Measurements from ENCODE around the gene EPHB2. TPM values are rescaled to one million over a fixed set of nuclear protein-coding genes. Genes with fewer than 3 reads are reported as not detected.

Gene EPHB2
- total and polyA plus RNA-seq, 2 donors (not counting 3 experiments of a cell fraction or from before 2014, with no cell fraction given): 50.8 to 69.1 TPM

DNA sequence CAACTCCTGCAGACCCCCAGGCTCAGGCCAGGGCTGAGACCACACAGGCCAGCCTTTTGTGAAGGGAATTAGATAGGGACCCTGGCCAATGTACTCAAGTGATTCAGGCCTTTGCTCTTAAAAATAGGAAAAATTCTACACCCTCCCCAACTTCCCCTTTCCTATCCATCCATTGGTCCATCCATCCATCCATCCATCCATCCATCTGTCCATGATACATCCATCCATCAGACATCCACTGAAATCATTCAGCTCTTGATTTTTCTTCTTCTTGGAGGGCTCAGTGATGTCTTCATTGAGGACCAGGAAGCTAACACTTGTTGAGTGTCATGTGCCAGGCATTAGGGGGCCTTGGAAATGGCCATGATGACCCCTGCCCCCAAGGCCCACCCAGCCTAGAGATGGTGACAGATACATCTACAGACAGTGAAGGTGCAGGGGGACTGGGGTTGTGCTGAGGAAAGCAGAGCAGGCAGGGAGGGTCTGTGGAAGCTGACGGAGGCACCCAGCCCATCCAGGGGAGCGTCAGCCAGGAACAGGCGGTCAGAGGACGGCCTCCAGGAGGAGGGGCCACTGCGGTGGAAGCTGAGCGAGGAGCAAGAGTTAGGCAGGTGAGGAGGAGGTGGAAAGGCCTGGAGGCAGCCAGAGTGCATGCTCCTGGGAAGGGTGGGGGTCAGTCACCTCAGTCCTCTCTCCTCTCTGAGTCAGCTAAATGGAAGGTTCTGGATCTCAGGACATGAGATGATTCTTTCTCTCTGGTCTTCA, 81.9 kb downstream of the EPHB2 start:
- Histone ChIP-seq H3K27ac (ENCODE audit: insufficient read depth, low read depth, low read length) (no peak overlapping the region), H3K4me3 (replicated peaks in 1 of 3; ENCODE audit: insufficient read depth in 1 of 3, low read depth in 1 of 3, low read length in 3 of 3) (no peak overlapping the region), H3K4me2 (ENCODE audit: insufficient read depth, low read length) (no peak overlapping the region), H4K20me1 (replicated peaks; ENCODE audit: control insufficient read depth, extremely low read depth, insufficient read depth, low read length) (no peaks in the 10 kb centered on the region), H2AFZ (ENCODE audit: low read depth, low read length) (no peak overlapping the region), H3K9ac (replicated peaks; ENCODE audit: extremely low read depth, insufficient read depth, low read length) (no peak overlapping the region), H3K9me1 (replicated peaks; ENCODE audit: control insufficient read depth, extremely low read depth, insufficient read depth, low read length) (no peaks in the 10 kb centered on the region), H3K79me2 (ENCODE audit: control insufficient read depth, insufficient read depth, low read length) (peaks cover 7% of the 10 kb centered on the region), H3K36me3 (ENCODE audit: control insufficient read depth in 2 of 2, extremely low read depth in 1 of 2, insufficient read depth in 2 of 2, low read length in 2 of 2) (no peaks in the 10 kb centered on the region), H3K9me3 (replicated peaks; ENCODE audit: control insufficient read depth, insufficient read depth, low read length) (no peaks in the 10 kb centered on the region), H3K27me3 (ENCODE audit: control insufficient read depth in 2 of 2, insufficient read depth in 2 of 2, low read length in 2 of 2) (no peaks in the 10 kb centered on the region), H3K4me1 (ENCODE audit: control insufficient read depth, extremely low read depth, insufficient read depth, low read length) (peaks cover 4% of the 10 kb centered on the region)
- POLR2A ChIA-PET: no interaction called here
- FAIRE-seq (no peak), DNase-seq (ENCODE audit: low read depth, low spot score) (no peak)
- TF ChIP-seq FOS (IDR thresholded peaks at IDR 0.05; ENCODE audit: borderline replicate concordance, insufficient read depth, low read length): no peak
- no peak for TF ChIP-seq JUN (IDR thresholded peaks at IDR 0.05; ENCODE audit: borderline replicate concordance, insufficient read depth, insufficient read length, low read depth)
- no peak for TF ChIP-seq EZH2 (IDR thresholded peaks at IDR 0.05; ENCODE audit: borderline replicate concordance, low read depth, low read length, severe bottlenecking)
- TF ChIP-seq, protein P1, sequence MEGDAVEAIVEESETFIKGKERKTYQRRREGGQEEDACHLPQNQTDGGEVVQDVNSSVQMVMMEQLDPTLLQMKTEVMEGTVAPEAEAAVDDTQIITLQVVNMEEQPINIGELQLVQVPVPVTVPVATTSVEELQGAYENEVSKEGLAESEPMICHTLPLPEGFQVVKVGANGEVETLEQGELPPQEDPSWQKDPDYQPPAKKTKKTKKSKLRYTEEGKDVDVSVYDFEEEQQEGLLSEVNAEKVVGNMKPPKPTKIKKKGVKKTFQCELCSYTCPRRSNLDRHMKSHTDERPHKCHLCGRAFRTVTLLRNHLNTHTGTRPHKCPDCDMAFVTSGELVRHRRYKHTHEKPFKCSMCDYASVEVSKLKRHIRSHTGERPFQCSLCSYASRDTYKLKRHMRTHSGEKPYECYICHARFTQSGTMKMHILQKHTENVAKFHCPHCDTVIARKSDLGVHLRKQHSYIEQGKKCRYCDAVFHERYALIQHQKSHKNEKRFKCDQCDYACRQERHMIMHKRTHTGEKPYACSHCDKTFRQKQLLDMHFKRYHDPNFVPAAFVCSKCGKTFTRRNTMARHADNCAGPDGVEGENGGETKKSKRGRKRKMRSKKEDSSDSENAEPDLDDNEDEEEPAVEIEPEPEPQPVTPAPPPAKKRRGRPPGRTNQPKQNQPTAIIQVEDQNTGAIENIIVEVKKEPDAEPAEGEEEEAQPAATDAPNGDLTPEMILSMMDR (IDR thresholded peaks at IDR 0.05; ENCODE audit: extremely low read depth in 1 of 2, insufficient read depth in 1 of 2, low read depth in 1 of 2, low read length in 2 of 2): no peak
- TF ChIP-seq POLR2AphosphoS5 (IDR thresholded peaks at IDR 0.05; ENCODE audit: insufficient read depth, low read depth, low read length): no peak
- intact Hi-C loops (cut with micrococcal nuclease) (no loop called here), dilution Hi-C loops (cut with MboI; ENCODE audit: extremely low pct_ligation_motif_present, low sequenced_read_pairs) (no loop called here)
- CTCF ChIA-PET: interaction anchor here (1.1 to 1.2 kb wide), 2 partner anchors 13 to 96 kb away, joined by 3 read pairs; no protein-coding TSS in a partner anchor
- BruUV-seq (replicated peaks): no TSS peak
